H9 (cell line): ENCODE measurements around the gene LRRFIP1. TPM values are rescaled to one million over a fixed set of nuclear protein-coding genes. Genes with fewer than 3 reads are reported as not detected.

Source experiments
- DNase-seq: peaks from one replicate; pipeline ENCODE4 v3.0.0-alpha.2; 2017
- H2AFZ ChIP-seq: one replicate; pipeline ENCODE4 v1.6.1; 2013; ENCODE audit warnings: mild to moderate bottlenecking, low read length, control low read depth, moderate library complexity
- H2AK5ac ChIP-seq: 2 replicates; pipeline ENCODE4 v1.6.1; 2013; ENCODE audit warnings: low read length, control low read depth, mixed read lengths; ENCODE audit not compliant: insufficient read length
- H2BK120ac ChIP-seq: one replicate; pipeline ENCODE4 v1.6.1; 2013; ENCODE audit warnings: low read depth, mild to moderate bottlenecking, low read length, control low read depth, inconsistent platforms; ENCODE audit not compliant: poor library complexity, severe bottlenecking
- H2BK12ac ChIP-seq: 2 replicates; pipeline ENCODE4 v1.6.1; 2013; ENCODE audit warnings: low read length, control low read depth, mixed read lengths, low read depth; ENCODE audit not compliant: insufficient read length
- H2BK15ac ChIP-seq: 2 replicates; pipeline ENCODE4 v1.6.1; 2013; ENCODE audit warnings: low read depth, low read length, control low read depth
- H2BK20ac ChIP-seq: one replicate; pipeline ENCODE4 v1.6.1; 2013; ENCODE audit warnings: low read depth, mild to moderate bottlenecking, low read length, control low read depth, inconsistent platforms; ENCODE audit not compliant: poor library complexity, severe bottlenecking
- H2BK5ac ChIP-seq: 2 replicates; pipeline ENCODE4 v1.6.1; 2013; ENCODE audit warnings: low read length, control low read depth, mixed read lengths; ENCODE audit not compliant: insufficient read length
- H3K14ac ChIP-seq: 2 replicates; pipeline ENCODE4 v1.6.1; 2013; ENCODE audit warnings: low read length, control low read depth; ENCODE audit not compliant: insufficient read depth
- H3K18ac ChIP-seq: 2 replicates; pipeline ENCODE4 v1.6.1; 2013; ENCODE audit warnings: low read depth, mild to moderate bottlenecking, mixed read lengths, low read length, control low read depth; ENCODE audit not compliant: insufficient read length
- H3K23ac ChIP-seq: 2 replicates; pipeline ENCODE4 v1.6.1; 2013; ENCODE audit warnings: low read length, control low read depth, mixed read lengths, low read depth; ENCODE audit not compliant: insufficient read length
- H3K23me2 ChIP-seq: 2 replicates; pipeline ENCODE4 v1.6.1; 2013; ENCODE audit warnings: low read depth, mild to moderate bottlenecking, mixed read lengths, low read length, control low read depth; ENCODE audit not compliant: insufficient read length, poor library complexity, severe bottlenecking
- H3K27ac ChIP-seq: 2 replicates; pipeline ENCODE4 v1.5.1; 2013; ENCODE audit warnings: low read length, control low read depth, mixed read lengths, low read depth; ENCODE audit not compliant: insufficient read length
- H3K27me3 ChIP-seq: 2 replicates; pipeline ENCODE4 v1.6.1; 2013; ENCODE audit warnings: low read length, control low read depth, inconsistent platforms; ENCODE audit not compliant: insufficient read depth
- H3K4ac ChIP-seq: 2 replicates; pipeline ENCODE4 v1.6.1; 2013; ENCODE audit warnings: low read depth, mild to moderate bottlenecking, control low read depth, inconsistent platforms, low read length, moderate library complexity
- H3K4me1 ChIP-seq: 2 replicates; pipeline ENCODE4 v1.6.1; 2013; ENCODE audit warnings: low read length, control low read depth, inconsistent platforms; ENCODE audit not compliant: insufficient read depth
- H3K4me2 ChIP-seq: 2 replicates; pipeline ENCODE4 v1.6.1; 2013; ENCODE audit warnings: low read length, control low read depth, mixed read lengths; ENCODE audit not compliant: insufficient read length, insufficient read depth
- H3K56ac ChIP-seq: 2 replicates; pipeline ENCODE4 v1.6.1; 2013; ENCODE audit warnings: low read depth, mild to moderate bottlenecking, mixed read lengths, low read length, control low read depth; ENCODE audit not compliant: insufficient read length
- H3K79me1 ChIP-seq: 2 replicates; pipeline ENCODE4 v1.6.1; 2013; ENCODE audit warnings: low read depth, mild to moderate bottlenecking, moderate library complexity, low read length, control low read depth, inconsistent platforms; ENCODE audit not compliant: insufficient read depth, poor library complexity, severe bottlenecking
- H3K79me2 ChIP-seq: 2 replicates; pipeline ENCODE4 v1.6.1; 2013; ENCODE audit warnings: low read length, control low read depth, inconsistent platforms; ENCODE audit not compliant: insufficient read depth
- H3K9ac ChIP-seq: 2 replicates; pipeline ENCODE4 v1.6.1; 2013; ENCODE audit warnings: low read length, control low read depth, mixed read lengths; ENCODE audit not compliant: insufficient read length; ENCODE audit errors: extremely low read depth
- H3K9me3 ChIP-seq: one replicate; pipeline ENCODE4 v1.6.1; 2013; ENCODE audit warnings: low read depth, low read length, inconsistent platforms; ENCODE audit not compliant: control insufficient read depth
- H3T11ph ChIP-seq: one replicate; pipeline ENCODE4 v1.6.1; 2013; ENCODE audit warnings: mild to moderate bottlenecking, low read length, control low read depth, inconsistent platforms
- H4K20me1 ChIP-seq: one replicate; pipeline ENCODE4 v1.6.1; 2013; ENCODE audit not compliant: control insufficient read depth, insufficient read length, insufficient read depth
- H4K5ac ChIP-seq: 2 replicates; pipeline ENCODE4 v1.6.1; 2013; ENCODE audit warnings: low read depth, mild to moderate bottlenecking, mixed read lengths, low read length, control low read depth; ENCODE audit not compliant: insufficient read length
- H4K8ac ChIP-seq: replicated peaks from 2 replicates; pipeline ENCODE4 v1.6.1; 2013; ENCODE audit warnings: low read length, control low read depth, mixed read lengths, low read depth; ENCODE audit not compliant: insufficient read length
- H4K91ac ChIP-seq: 2 replicates; pipeline ENCODE4 v1.6.1; 2013; ENCODE audit warnings: low read depth, mild to moderate bottlenecking, moderate library complexity, mixed read lengths, low read length, control low read depth; ENCODE audit not compliant: insufficient read length
- H3K27ac Mint-ChIP-seq, 3 experiments: 2 replicates in 2 of 3; 3 replicates in 1 of 3; pipeline ENCODE4 v1.8.0; 2020 to 2021; ENCODE audit warnings: mixed read lengths in 3 of 3, mild to moderate bottlenecking in 1 of 3, moderate library complexity in 1 of 3
- H3K27me3 Mint-ChIP-seq: 2 replicates; pipeline ENCODE4 v1.8.0; 2021; ENCODE audit warnings: low read depth, mild to moderate bottlenecking, moderate library complexity, mixed read lengths
- H3K36me3 Mint-ChIP-seq, 3 experiments: 2 replicates in 2 of 3; 3 replicates in 1 of 3; pipeline ENCODE4 v1.8.0; 2020 to 2021; ENCODE audit warnings: low read depth in 3 of 3, mixed read lengths in 3 of 3; ENCODE audit not compliant: insufficient read depth in 1 of 3
- H3K4me1 Mint-ChIP-seq, 2 experiments: 2 replicates each; pipeline ENCODE4 v1.8.0; 2020; ENCODE audit warnings: mixed read lengths in 2 of 2
- H3K4me3 Mint-ChIP-seq, 2 experiments: 2 replicates in 1 of 2; 3 replicates in 1 of 2; pipeline ENCODE4 v1.8.0; 2020 to 2021; ENCODE audit warnings: mild to moderate bottlenecking in 2 of 2, mixed read lengths in 2 of 2, moderate library complexity in 1 of 2
- H3K9me3 Mint-ChIP-seq, 2 experiments: 2 replicates in 1 of 2; 3 replicates in 1 of 2; pipeline ENCODE4 v1.8.0; 2020; ENCODE audit warnings: mild to moderate bottlenecking in 2 of 2, mixed read lengths in 2 of 2, moderate library complexity in 1 of 2
- WGBS: extraction: QIAGEN DNeasy Blood & Tissue Kit; methylation state at CpG from one replicate; pipeline ENCODE4 v1.1.7; 2013; ENCODE audit warnings: missing lambda C conversion rate, low lambda C conversion rate, mixed read lengths; ENCODE audit not compliant: insufficient read length; ENCODE audit errors: extremely low coverage; 5-methylcytosine and 5-hydroxymethylcytosine counted together
- total RNA-seq: library from RNA; stranded (reverse); gene quantifications from 2 replicates; pipeline ENCODE4 v1.2.1, GENCODE V29; 2021
- TF ChIP-seq, protein P1 (sequence below): fragments of 200-600 bp; sonication (generic); conservative IDR thresholded peaks from 3 replicates; pipeline ENCODE4 v1.8.0; 2021; ENCODE audit warnings: antibody characterized with exemption, mild to moderate bottlenecking

Gene LRRFIP1
- total RNA-seq, 1 experiment from 2014 or later, result 38.5 TPM

DNA sequence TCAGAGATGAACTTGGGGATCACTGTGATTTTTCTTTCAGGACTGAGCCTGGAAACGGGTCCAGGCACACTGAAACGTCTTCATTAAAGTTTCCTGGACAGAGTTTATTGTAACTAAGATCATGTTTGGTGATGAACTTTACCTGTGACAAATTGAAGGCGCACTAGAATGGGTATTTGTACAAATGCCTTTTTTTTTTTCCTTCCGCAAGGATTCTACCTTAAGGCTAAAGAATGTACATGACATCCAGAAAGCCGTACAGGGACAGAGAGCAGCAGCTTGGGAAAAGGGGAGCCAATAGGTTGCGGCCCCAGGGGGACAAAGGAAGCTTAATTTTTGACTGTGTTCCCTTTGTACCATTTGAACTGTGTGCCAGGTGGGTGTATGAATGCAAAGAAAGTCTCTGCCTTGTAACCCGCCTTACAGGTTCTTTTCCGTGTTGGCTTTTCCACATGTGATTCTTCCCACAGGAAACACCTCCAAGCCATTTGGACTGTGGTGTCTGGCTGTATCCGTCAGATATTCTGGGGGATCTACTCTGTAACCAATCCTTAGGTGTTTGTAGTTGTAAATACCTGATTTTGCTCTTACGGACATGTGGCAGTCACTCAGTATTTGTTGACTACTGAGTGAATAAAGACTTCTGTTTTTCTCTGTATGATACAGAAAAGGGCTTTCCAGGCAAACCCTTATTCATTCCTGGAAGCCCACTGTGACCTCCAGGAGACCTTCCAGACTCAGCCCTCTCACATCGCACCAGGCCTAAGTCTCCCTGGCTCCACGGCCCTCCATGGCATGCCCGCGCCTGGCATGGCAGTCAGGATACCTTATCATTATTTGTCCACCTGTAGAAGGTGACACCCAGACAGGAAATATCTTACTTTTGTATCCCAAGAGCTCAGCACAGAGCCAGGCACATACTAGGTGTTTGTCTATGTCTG lies 1.1 kb downstream of the LRRFIP1 start:
- no peak overlapping the region for H3K14ac ChIP-seq
- no peak overlapping the region for H2BK12ac ChIP-seq
- no peak overlapping the region for H4K5ac ChIP-seq
- H3K23ac ChIP-seq, result no peak overlapping the region
- peaks cover 22 to 30% of the 10 kb centered on the region in 2 experiments for H3K4me1 Mint-ChIP-seq
- H3K79me2 ChIP-seq, result peaks cover 2% of the 10 kb centered on the region; the same call in 1 of the 2 replicates
- peaks cover 4% of the 10 kb centered on the region; the same call in 1 of the 2 replicates for H3K4me1 ChIP-seq
- no peak overlapping the region for H4K8ac ChIP-seq
- no peak overlapping the region for H2BK15ac ChIP-seq
- H3K4me2 ChIP-seq, result peak overlapping the region; percentile 26
- H3K27me3 ChIP-seq, result peaks cover 3% of the 10 kb centered on the region; the same call in 1 of the 2 replicates
- H3K9me3 Mint-ChIP-seq, result peaks cover 0 to 3% of the 10 kb centered on the region in 2 experiments; a peak in 1 of 5 replicates
- H3K23me2 ChIP-seq, result peaks cover 3% of the 10 kb centered on the region
- no peak overlapping the region for H3K56ac ChIP-seq
- H3K4me3 Mint-ChIP-seq, result peak overlapping the region; percentile 80 to 91
- no peak for DNase-seq
- no CpG with 5 or more reads among the region's 14 CpGs for WGBS
- H2BK20ac ChIP-seq, result no peak overlapping the region
- peaks cover 42% of the 10 kb centered on the region for H3K27me3 Mint-ChIP-seq
- no peak overlapping the region for H3K27ac ChIP-seq
- H3T11ph ChIP-seq, result no peak overlapping the region
- H3K27ac Mint-ChIP-seq, result 0 out of 7 replicates have a peak overlapping the region, but pooled peaks of 1 of the 3 experiments have one; percentile 48
- TF ChIP-seq, protein P1, sequence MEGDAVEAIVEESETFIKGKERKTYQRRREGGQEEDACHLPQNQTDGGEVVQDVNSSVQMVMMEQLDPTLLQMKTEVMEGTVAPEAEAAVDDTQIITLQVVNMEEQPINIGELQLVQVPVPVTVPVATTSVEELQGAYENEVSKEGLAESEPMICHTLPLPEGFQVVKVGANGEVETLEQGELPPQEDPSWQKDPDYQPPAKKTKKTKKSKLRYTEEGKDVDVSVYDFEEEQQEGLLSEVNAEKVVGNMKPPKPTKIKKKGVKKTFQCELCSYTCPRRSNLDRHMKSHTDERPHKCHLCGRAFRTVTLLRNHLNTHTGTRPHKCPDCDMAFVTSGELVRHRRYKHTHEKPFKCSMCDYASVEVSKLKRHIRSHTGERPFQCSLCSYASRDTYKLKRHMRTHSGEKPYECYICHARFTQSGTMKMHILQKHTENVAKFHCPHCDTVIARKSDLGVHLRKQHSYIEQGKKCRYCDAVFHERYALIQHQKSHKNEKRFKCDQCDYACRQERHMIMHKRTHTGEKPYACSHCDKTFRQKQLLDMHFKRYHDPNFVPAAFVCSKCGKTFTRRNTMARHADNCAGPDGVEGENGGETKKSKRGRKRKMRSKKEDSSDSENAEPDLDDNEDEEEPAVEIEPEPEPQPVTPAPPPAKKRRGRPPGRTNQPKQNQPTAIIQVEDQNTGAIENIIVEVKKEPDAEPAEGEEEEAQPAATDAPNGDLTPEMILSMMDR, result no peak
- H3K79me1 ChIP-seq, result no peaks in the 10 kb centered on the region
- H4K20me1 ChIP-seq, result no peaks in the 10 kb centered on the region
- H2BK120ac ChIP-seq, result no peak overlapping the region
- no peak overlapping the region for H3K4ac ChIP-seq
- H2BK5ac ChIP-seq, result no peak overlapping the region
- no peak overlapping the region for H3K9ac ChIP-seq
- H3K9me3 ChIP-seq, result no peaks in the 10 kb centered on the region
- peaks cover 5 to 10% (median 6%) of the 10 kb centered on the region in 3 experiments; a peak in 6 of 7 replicates for H3K36me3 Mint-ChIP-seq
- H2AFZ ChIP-seq, result no peak overlapping the region
- H4K91ac ChIP-seq, result no peak overlapping the region
- no peak overlapping the region for H2AK5ac ChIP-seq
- H3K18ac ChIP-seq, result no peak overlapping the region
